SK-N-SH (cell line): ENCODE measurements around the gene ARID5A. TPM values are rescaled to one million over a fixed set of nuclear protein-coding genes. Genes with fewer than 3 reads are reported as not detected.

Source experiments
- CTCF ChIA-PET: fragments of 300-600, 350-600 bp; formaldehyde crosslinking; extraction: SDS; loops from one replicate; lab custom pipeline; 2021; lab: Yijun Ruan, JAX
- POLR2A ChIA-PET: fragments of 350-600 bp; sonication (Branson Sonifier 250); formaldehyde crosslinking; extraction: SDS; loops from one replicate; lab custom pipeline; 2020; ENCODE audit warnings: antibody characterized with exemption, inconsistent platforms; lab: Yijun Ruan, JAX
- DNase-seq: peaks from one replicate; pipeline ENCODE4 v3.0.0; 2012
- H2AFZ ChIP-seq: fragments of 200-600 bp; sonication (generic); 2 replicates; pipeline ENCODE4 v1.8.1; 2016; ENCODE audit warnings: antibody characterized with exemption, mild to moderate bottlenecking, low read depth
- H3F3A ChIP-seq: fragments of 200-600 bp; sonication (generic); replicated peaks from 2 replicates; pipeline ENCODE3; 2016; ENCODE audit warnings: antibody characterized with exemption, mild to moderate bottlenecking; ENCODE audit not compliant: insufficient read depth
- H3K27ac ChIP-seq, 2 experiments: fragments of 200-500 bp in 1 of 2; fragments of 200-600 bp in 1 of 2; sonication (Bioruptor generic) in 1 of 2; sonication (generic), shearing (Covaris generic) in 1 of 2; 2 replicates each; pipeline versions ENCODE4 v1.5.1 to v1.6.1; 2014 to 2016; ENCODE audit warnings: low read depth in 2 of 2, inconsistent platforms in 1 of 2, low read length in 1 of 2, mild to moderate bottlenecking in 1 of 2, mixed read lengths in 1 of 2
- H3K27me3 ChIP-seq: fragments of 200-600 bp; sonication (generic), shearing (Covaris generic); 2 replicates; pipeline ENCODE4 v1.6.1; 2016; ENCODE audit warnings: mixed run types; ENCODE audit not compliant: insufficient read depth
- H3K36me3 ChIP-seq, 2 experiments: fragments of 200-500 bp in 1 of 2; fragments of 200-600 bp in 1 of 2; sonication (Bioruptor generic) in 1 of 2; sonication (generic) in 1 of 2; replicated peaks in 1 of 2; 2 replicates each; pipeline versions ENCODE3 to v1.5.1; 2014 to 2016; ENCODE audit warnings: low read length in 1 of 2, mild to moderate bottlenecking in 1 of 2; ENCODE audit not compliant: insufficient read depth in 2 of 2, control insufficient read depth in 1 of 2
- H3K4me1 ChIP-seq, 2 experiments: fragments of 200-500 bp in 1 of 2; fragments of 200-600 bp in 1 of 2; sonication (Bioruptor generic) in 1 of 2; sonication (generic), shearing (Covaris generic) in 1 of 2; 2 replicates each; pipeline versions ENCODE4 v1.5.1 to v1.6.1; 2014 to 2016; ENCODE audit warnings: low read depth in 1 of 2, low read length in 1 of 2, mixed run types in 1 of 2; ENCODE audit not compliant: insufficient read depth in 2 of 2, control insufficient read depth in 1 of 2
- H3K4me2 ChIP-seq: fragments of 200-600 bp; sonication (generic), shearing (Covaris generic); 2 replicates; pipeline ENCODE4 v1.6.1; 2017; ENCODE audit warnings: mixed run types
- H3K4me3 ChIP-seq, 2 experiments: fragments of 200-500 bp in 1 of 2; fragments of 200-600 bp in 1 of 2; sonication (Bioruptor generic) in 1 of 2; sonication (generic), shearing (Covaris generic) in 1 of 2; 2 replicates each; pipeline versions ENCODE4 v1.5.1 to v1.8.1; 2014 to 2016; ENCODE audit warnings: low read depth in 2 of 2, inconsistent platforms in 1 of 2, low read length in 1 of 2, mild to moderate bottlenecking in 1 of 2, mixed read lengths in 1 of 2, moderate library complexity in 1 of 2
- H3K79me2 ChIP-seq: fragments of 200-600 bp; sonication (generic); 2 replicates; pipeline ENCODE4 v1.8.1; 2017; ENCODE audit warnings: mild to moderate bottlenecking; ENCODE audit not compliant: insufficient read depth
- H3K9ac ChIP-seq: fragments of 200-600 bp; sonication (generic); 2 replicates; pipeline ENCODE4 v1.6.1; 2017; ENCODE audit warnings: mixed run types
- H3K9me2 ChIP-seq: fragments of 200-600 bp; sonication (generic); 2 replicates; pipeline ENCODE4 v1.6.1; 2017; ENCODE audit warnings: mixed run types
- H3K9me3 ChIP-seq: fragments of 200-600 bp; sonication (generic); 2 replicates; pipeline ENCODE4 v1.6.1; 2017; ENCODE audit warnings: mixed run types, mild to moderate bottlenecking, moderate library complexity
- H4K20me1 ChIP-seq: fragments of 200-600 bp; sonication (generic); 2 replicates; pipeline ENCODE4 v1.6.1; 2017; ENCODE audit warnings: mild to moderate bottlenecking, mixed run types; ENCODE audit not compliant: insufficient read depth
- CTCF ChIP-seq: fragments of 200-600 bp; sonication (generic); IDR thresholded peaks from 2 replicates; pipeline ENCODE4 v1.6.1; 2017; ENCODE audit warnings: antibody characterized with exemption, mild to moderate bottlenecking, moderate library complexity
- ELF1 ChIP-seq: IDR thresholded peaks from 2 replicates; pipeline ENCODE4 v1.4.0; 2012
- EP300 ChIP-seq, 2 experiments: IDR thresholded peaks; 2 replicates each; pipeline versions ENCODE4 v1.4.0 to v1.6.1; 2012; ENCODE audit warnings: borderline replicate concordance in 1 of 2, low read depth in 1 of 2, low read length in 1 of 2
- EZH2phosphoT487 ChIP-seq: fragments of 200-600 bp; sonication (generic); IDR thresholded peaks from 2 replicates; pipeline ENCODE4 v1.6.1; 2017; ENCODE audit warnings: low read depth, mixed run types, mild to moderate bottlenecking, antibody characterized with exemption, moderate library complexity, borderline replicate concordance
- FOSL2 ChIP-seq: IDR thresholded peaks from 2 replicates; pipeline ENCODE4 v1.4.0; 2012; ENCODE audit warnings: low read depth, mild to moderate bottlenecking, moderate library complexity, borderline replicate concordance
- FOXJ3 ChIP-seq: sonication (generic); formaldehyde crosslinking; IDR thresholded peaks from 2 replicates; pipeline ENCODE4 v1.5.1; 2020; ENCODE audit warnings: mild to moderate bottlenecking, missing genetic modification reagents
- GABPA ChIP-seq: IDR thresholded peaks from 2 replicates; pipeline ENCODE4 v1.4.0; 2012; ENCODE audit warnings: low read depth, mild to moderate bottlenecking
- MXI1 ChIP-seq: IDR thresholded peaks from 2 replicates; pipeline ENCODE4 v1.6.1; 2012; ENCODE audit warnings: mild to moderate bottlenecking, low read depth, low read length, improper control_type of control experiment
- RAD21 ChIP-seq: IDR thresholded peaks from 2 replicates; pipeline ENCODE4 v1.6.1; 2012; ENCODE audit warnings: mild to moderate bottlenecking, low read length
- RFX5 ChIP-seq: IDR thresholded peaks from 2 replicates; pipeline ENCODE4 v1.6.1; 2012; ENCODE audit warnings: mild to moderate bottlenecking, improper control_type of control experiment, low read length
- RXRA ChIP-seq: IDR thresholded peaks from 2 replicates; pipeline ENCODE4 v1.4.0; 2012; ENCODE audit warnings: low read depth, mild to moderate bottlenecking, borderline replicate concordance
- SIN3A ChIP-seq: IDR thresholded peaks from 2 replicates; pipeline ENCODE4 v1.6.1; 2012; ENCODE audit warnings: low read depth, mild to moderate bottlenecking, low read length, moderate library complexity, borderline replicate concordance
- SMC3 ChIP-seq: IDR thresholded peaks from 2 replicates; pipeline ENCODE4 v1.6.1; 2012; ENCODE audit warnings: low read depth, low read length, improper control_type of control experiment
- TCF12 ChIP-seq: IDR thresholded peaks from 2 replicates; pipeline ENCODE4 v1.4.0; 2012
- USF1 ChIP-seq: IDR thresholded peaks from 2 replicates; pipeline ENCODE4 v1.4.0; 2012; ENCODE audit warnings: low read depth, borderline replicate concordance
- YY1 ChIP-seq: IDR thresholded peaks from 2 replicates; pipeline ENCODE4 v1.4.0; 2012; ENCODE audit warnings: low read depth, mild to moderate bottlenecking
- ZBTB33 ChIP-seq: IDR thresholded peaks from 2 replicates; pipeline ENCODE4 v1.4.0; 2012; ENCODE audit warnings: low read depth, borderline replicate concordance
- WGBS: methylation state at CpG from one replicate; pipeline ENCODE4 v1.1.6; 2017; ENCODE audit warnings: low lambda C conversion rate; 5-methylcytosine and 5-hydroxymethylcytosine counted together
- polyA plus RNA-seq, 3 experiments: library from polyadenylated mRNA; depleted of rRNA; stranded (reverse); fragments of >200 nt; gene quantifications; 2 replicates each; pipeline ENCODE4 v1.2.3, GENCODE V29; 2012
- TF ChIP-seq, protein P1 (sequence below): IDR thresholded peaks from 2 replicates; pipeline ENCODE4 v1.4.0; 2012; ENCODE audit warnings: low read depth

ARID5A gene
- polyA plus RNA-seq, 1 of the 3 experiments (the other 2 are of a cell fraction) = 3.3 TPM

- H3K4me1 ChIP-seq = peaks cover 0 to 5% of the 10 kb centered on the region in 2 experiments; a peak in 1 of 4 replicates
- H3K9me2 ChIP-seq = no peaks in the 10 kb centered on the region
- H3K4me3 ChIP-seq = no peak overlapping the region
- ChIA-PET POLR2A (no interaction called here), CTCF (interaction anchor here (0.6 to 7.4 kb wide), 2 partner anchors 11 to 92 kb away, joined by 3 to 59 read pairs; no protein-coding TSS in a partner anchor)
- 51% methylated on average over 3 of the region's 3 CpGs for WGBS
- no peaks in the 10 kb centered on the region for H4K20me1 ChIP-seq
- no peak for TF ChIP-seq ZBTB33
- TF ChIP-seq ELF1 = no peak
- TF ChIP-seq, protein P1, sequence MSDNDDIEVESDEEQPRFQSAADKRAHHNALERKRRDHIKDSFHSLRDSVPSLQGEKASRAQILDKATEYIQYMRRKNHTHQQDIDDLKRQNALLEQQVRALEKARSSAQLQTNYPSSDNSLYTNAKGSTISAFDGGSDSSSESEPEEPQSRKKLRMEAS = no peak
- no peak for TF ChIP-seq FOSL2
- TF ChIP-seq RAD21 = no peak
- no peak for TF ChIP-seq CTCF
- TF ChIP-seq EP300 (IDR thresholded peaks at IDR 0.05; ENCODE audit: borderline replicate concordance in 1 of 2, low read depth in 1 of 2, low read length in 1 of 2) = no peak
- TF ChIP-seq RFX5 = no peak
- TF ChIP-seq RXRA = no peak
- TF ChIP-seq USF1 = no peak
- no peak for TF ChIP-seq FOXJ3 (CRISPR knock-in tag)
- no peak for TF ChIP-seq GABPA
- H3K9me3 ChIP-seq = peaks cover 9% of the 10 kb centered on the region
- H3K79me2 ChIP-seq = no peaks in the 10 kb centered on the region
- H2AFZ ChIP-seq = no peak overlapping the region
- H3K27me3 ChIP-seq = no peaks in the 10 kb centered on the region
- no peak overlapping the region for H3K4me2 ChIP-seq
- H3K27ac ChIP-seq = no peak overlapping the region
- no peak overlapping the region for H3K9ac ChIP-seq
- DNase-seq = no peak
- H3K36me3 ChIP-seq = no peaks in the 10 kb centered on the region
- H3F3A ChIP-seq = no peaks in the 10 kb centered on the region
Observed at GRCh38 chr2:96520697-96521096, 15.9 kb upstream of the ARID5A start.

- DNase-seq = no peak
- Histone ChIP-seq H4K20me1 (no peaks in the 10 kb centered on the region), H3F3A (no peaks in the 10 kb centered on the region), H3K27ac (no peak overlapping the region), H3K36me3 (no peaks in the 10 kb centered on the region), H3K79me2 (no peaks in the 10 kb centered on the region), H2AFZ (no peak overlapping the region), H3K4me2 (no peak overlapping the region), H3K9me2 (no peaks in the 10 kb centered on the region), H3K27me3 (no peaks in the 10 kb centered on the region), H3K9me3 (peaks cover 9% of the 10 kb centered on the region), H3K4me3 (no peak overlapping the region), H3K4me1 (peaks cover 0 to 5% of the 10 kb centered on the region in 2 experiments; a peak in 1 of 4 replicates), H3K9ac (no peak overlapping the region)
- ChIA-PET POLR2A (no interaction called here), CTCF (interaction anchor here (0.6 to 7.4 kb wide), 2 partner anchors 12 to 93 kb away, joined by 3 to 59 read pairs; no protein-coding TSS in a partner anchor)
- 96% methylated on average over 2 of the region's 2 CpGs for WGBS
- TF ChIP-seq CTCF = no peak
- TF ChIP-seq YY1 = no peak
- TF ChIP-seq SMC3 = no peak
- no peak for TF ChIP-seq ELF1
- TF ChIP-seq TCF12 = no peak
- no peak for TF ChIP-seq RXRA
- no peak for TF ChIP-seq SIN3A
- TF ChIP-seq EZH2phosphoT487 = no peak
- TF ChIP-seq MXI1 = no peak
Observed at GRCh38 chr2:96521219-96521618, 15.3 kb upstream of the ARID5A start.
